Activated CD4-positive, alpha-beta T cell treated with anti-CD3 and anti-CD28 coated beads, Interleukin-2, amount 50 U/mL, for 24 hours (primary cell): ENCODE results near the gene CD7.
A peak's percentile ranks its signal among the peaks of the same experiment; 100 is the strongest.
"Not testable (repeated sequence)": the region's sequence is repeated elsewhere in the genome, so short reads cannot be mapped to it uniquely, and the experiment has no call there.

Experiments used
- DNase-seq, 2 donors: peaks; one replicate each; pipeline ENCODE4 v3.0.0-alpha.2; 2020; ENCODE audit warnings: low read depth in 1 of 2, low spot score in 1 of 2

The CD7 gene

DNA sequence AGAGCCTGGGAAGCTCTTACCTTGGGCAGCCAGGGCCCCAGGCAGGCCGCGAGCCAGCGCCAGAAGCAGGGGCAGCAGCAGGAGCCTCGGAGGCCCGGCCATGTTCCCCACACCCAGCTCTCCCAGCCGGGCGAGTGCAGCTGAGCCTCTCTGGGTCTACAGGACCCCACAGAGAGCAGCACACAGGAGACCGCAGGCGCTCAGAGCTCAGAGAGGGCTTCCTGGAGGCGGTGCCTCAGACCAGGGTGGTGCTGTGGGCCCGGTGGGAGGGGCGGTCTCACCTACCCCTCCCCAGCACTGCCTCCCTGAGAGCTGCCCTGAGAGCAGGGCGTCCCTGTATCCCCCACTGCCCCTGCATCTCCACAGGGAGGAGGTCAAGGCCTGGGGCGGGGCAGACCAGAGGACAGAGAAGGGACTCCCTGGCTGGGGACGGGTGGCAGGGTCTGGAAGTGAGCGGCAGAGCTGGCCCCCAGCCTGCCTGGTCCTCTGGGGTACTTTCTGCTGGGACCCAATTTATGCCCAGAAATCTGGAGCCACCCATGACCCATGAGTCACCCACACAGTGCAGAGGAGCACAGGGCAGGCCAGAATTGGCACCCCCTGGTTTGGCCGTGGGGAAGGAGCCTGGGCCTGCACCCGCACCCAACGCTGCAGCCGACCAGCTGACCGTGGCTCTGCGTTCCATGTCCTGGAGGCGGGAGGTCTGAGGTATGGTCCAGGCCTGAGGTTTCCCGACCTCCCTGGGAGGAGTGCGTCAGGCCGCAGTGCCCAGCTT, at the start of gene CD7:
Gene CD7 (minus strand): TSS at position 215 of the 775 bp plus-strand sequence. CDS start 113 bp downstream, at position 102.
- peak in 1 of 2 donors; percentile 54 for DNase-seq

DNA sequence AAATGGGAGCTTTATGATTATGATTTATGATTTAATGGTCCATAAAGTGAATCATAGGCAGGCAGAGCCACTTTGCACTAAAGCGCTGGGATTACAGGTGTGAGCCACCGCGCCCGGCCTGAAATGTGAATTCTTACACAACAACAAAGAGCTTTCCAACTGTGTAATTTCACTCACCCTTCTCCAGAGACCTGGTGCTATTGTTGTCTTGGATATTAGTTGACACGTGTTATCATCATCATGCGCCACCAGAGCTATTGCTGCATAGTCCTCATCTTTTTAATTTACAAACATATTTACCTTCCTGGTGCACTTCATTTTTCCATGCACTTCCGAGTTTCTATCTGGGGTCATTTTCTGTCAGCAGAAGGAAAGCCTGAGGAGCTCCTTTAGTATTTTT, 49.3 kb upstream of the CD7 start:
- DNase-seq = no peak

GRCh38 chr17:82365606-82366295, 48.3 kb upstream of the CD7 start:
- no peak for DNase-seq

GRCh38 chr17:82361885-82362633, 44.7 kb upstream of the CD7 start:
- no peak for DNase-seq

GRCh38 chr17:82359451-82360074, 42.2 kb upstream of the CD7 start:
- DNase-seq = not testable (repeated sequence)

DNA sequence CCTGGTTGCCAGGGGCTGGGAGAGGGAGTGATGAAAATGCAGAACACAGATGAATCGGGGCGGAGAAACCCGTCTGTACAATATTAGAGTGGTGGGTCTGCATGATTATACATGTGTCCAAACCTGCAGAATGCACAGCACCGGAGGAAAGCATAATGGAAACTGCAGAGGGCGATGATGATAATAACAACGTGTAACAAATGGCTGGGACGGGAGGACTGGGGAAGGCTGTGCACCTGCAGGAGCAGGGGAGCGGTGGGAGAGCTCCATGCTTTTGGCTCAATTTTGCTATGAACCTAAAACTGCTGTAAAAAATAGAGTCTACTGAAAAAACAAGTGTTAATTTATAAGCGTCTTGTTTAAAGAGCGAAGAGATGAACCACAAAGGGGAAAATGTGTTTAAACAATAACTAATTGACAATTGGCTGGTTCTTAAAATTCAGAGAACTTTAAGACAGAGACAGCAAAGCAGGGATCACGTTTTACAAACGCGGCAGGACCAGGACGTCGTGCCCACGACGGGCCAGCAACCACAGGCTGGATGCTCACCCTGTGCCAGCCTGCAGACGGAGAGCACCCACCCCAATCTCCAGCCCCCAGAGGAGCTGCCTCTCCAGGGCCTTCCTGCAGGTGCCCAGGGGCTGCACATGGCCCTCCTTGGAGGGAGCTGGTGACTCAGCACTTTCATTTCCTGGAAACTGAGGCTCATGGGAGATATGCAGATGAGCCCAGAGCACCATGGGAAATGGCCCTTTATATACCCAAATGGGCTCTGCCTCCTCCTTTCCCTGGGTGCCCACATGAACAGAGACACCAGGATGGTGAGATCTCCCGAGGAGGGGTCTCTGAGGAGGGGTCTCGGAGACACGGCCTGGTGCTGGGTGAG, 41.3 kb upstream of the CD7 start, which contains the start of gene TEX19:
Gene TEX19 (plus strand): TSS at position 783 of the 886 bp plus-strand sequence. CDS start 2,904 bp downstream, outside the sequence.
- DNase-seq = no peak

- DNase-seq = no peak
Measured at GRCh38 chr17:82357394-82357793, 40.0 kb upstream of the CD7 start.

- no peak for DNase-seq
Measured at GRCh38 chr17:82356845-82357355, 39.5 kb upstream of the CD7 start.

- no peak for DNase-seq
Measured at GRCh38 chr17:82355770-82356427, 38.5 kb upstream of the CD7 start.

- DNase-seq = no peak
Measured at GRCh38 chr17:82354804-82355308, 37.4 kb upstream of the CD7 start.

GRCh38 chr17:82353484-82353883, 36.1 kb upstream of the CD7 start:
- no peak for DNase-seq

- peak; percentile 64 to 83 for DNase-seq
Measured at GRCh38 chr17:82351713-82352488, 34.5 kb upstream of the CD7 start.

GRCh38 chr17:82351254-82351712, 33.9 kb upstream of the CD7 start:
- DNase-seq = no peak

DNA sequence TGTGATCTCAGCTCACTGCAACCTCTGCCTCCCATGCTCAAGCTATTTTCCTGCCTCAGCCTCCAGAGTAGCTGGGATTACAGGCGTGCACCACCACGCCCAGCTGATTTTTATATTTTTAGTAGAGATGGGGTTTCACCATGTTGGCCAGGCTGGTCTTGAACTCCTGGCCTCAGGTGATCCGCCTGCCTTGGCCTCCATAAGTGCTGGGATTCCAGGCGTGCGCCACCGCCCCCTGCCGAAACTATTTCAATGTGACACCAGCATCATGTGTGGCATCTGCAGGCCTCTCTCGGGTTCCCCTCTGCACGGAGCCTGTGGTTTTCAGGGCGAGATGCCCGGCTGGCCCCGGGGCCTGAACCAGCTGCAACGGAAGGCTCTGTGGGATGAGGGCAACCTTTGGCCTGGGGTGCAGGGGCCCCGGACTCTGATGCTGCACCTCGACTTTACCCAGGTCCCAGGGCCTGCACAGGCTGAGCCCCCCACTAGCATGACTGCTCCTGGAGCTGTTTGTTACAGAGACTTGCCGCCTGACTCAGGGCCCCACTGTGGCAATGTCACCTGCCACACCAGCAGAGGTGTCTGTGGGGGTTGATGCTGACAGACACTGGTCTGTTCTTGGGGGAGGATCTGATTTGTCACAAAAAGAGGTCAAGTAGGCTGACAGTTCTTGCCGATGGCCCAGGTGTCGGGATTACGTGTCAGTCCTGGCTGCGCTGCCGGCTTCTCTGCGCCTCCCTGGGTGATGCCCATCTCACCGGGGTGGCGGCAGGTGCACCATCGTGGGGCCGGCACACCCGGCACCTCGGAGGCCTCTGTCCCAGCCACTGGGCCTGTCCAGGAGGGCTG, 33.0 kb upstream of the CD7 start:
- DNase-seq = peak in 1 of 2 donors; percentile 28

GRCh38 chr17:82349287-82349701, 31.9 kb upstream of the CD7 start:
- DNase-seq = no peak

DNA sequence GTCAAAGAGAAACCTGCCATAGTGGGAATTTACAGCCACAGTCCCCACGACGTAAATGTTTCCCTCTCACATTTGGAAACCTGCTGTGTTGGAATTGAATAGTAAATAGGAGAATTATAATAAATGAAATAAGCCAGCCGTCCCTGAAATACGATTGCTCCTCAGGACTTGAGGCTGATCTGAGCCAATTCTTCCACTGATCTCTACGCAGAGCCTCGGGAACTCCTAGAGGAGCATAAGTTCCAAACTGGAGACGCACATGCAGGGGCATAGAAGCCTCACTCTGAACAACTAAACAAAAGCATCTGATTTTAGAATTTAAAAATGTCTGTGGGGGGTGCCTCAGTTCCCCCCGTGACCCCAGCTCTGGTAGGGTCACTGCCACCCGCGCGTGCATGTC, 31.5 kb upstream of the CD7 start:
- no peak for DNase-seq

DNA sequence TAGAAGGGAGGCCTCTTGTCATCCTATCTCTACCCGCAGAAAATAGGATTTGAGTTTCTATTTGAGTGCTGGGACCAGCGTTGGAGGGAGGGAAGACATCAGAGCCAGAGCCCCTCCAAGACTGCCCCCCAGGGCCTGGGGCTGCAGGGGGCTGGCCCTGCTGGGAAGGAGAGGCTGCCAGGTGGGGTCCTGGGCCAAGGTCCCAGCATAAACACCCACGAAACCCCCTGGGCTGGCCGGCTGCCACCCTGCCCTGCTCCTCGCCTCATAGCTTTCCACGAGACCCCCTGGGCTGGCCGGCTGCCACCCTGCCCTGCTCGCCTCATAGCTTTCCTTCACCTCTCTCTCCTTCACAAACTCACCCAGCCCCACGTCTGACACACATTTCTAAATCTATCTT, 31.0 kb upstream of the CD7 start:
- DNase-seq = no peak
